Measurements from ENCODE around the gene PHTF1.

PHTF1 gene

GRCh38 chr1:113792471-113792870 is 33.2 kb upstream of the PHTF1 start:
- TF ChIP-seq, protein P1, sequence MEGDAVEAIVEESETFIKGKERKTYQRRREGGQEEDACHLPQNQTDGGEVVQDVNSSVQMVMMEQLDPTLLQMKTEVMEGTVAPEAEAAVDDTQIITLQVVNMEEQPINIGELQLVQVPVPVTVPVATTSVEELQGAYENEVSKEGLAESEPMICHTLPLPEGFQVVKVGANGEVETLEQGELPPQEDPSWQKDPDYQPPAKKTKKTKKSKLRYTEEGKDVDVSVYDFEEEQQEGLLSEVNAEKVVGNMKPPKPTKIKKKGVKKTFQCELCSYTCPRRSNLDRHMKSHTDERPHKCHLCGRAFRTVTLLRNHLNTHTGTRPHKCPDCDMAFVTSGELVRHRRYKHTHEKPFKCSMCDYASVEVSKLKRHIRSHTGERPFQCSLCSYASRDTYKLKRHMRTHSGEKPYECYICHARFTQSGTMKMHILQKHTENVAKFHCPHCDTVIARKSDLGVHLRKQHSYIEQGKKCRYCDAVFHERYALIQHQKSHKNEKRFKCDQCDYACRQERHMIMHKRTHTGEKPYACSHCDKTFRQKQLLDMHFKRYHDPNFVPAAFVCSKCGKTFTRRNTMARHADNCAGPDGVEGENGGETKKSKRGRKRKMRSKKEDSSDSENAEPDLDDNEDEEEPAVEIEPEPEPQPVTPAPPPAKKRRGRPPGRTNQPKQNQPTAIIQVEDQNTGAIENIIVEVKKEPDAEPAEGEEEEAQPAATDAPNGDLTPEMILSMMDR (IDR thresholded peaks at IDR 0.05; ENCODE audit: low read depth, low read length, missing control alignments): no peak
- no peak for DNase-seq
- Histone ChIP-seq H3K27ac (no peak overlapping the region), H3K4me3 (ENCODE audit: low read depth, low read length) (no peak overlapping the region), H3K27me3 (replicated peaks) (no peaks in the 10 kb centered on the region), H3K36me3 (replicated peaks) (peaks cover 7% of the 10 kb centered on the region)
- in situ Hi-C loops (cut with HindIII; ENCODE audit: low pct_ligation_motif_present, low sequenced_read_pairs): no loop called here

GRCh38 chr1:113788802-113789201 is 29.5 kb upstream of the PHTF1 start:
- TF ChIP-seq, protein P1 (IDR thresholded peaks at IDR 0.05; ENCODE audit: low read depth, low read length, missing control alignments): no peak
- in situ Hi-C loops (cut with HindIII; ENCODE audit: low pct_ligation_motif_present, low sequenced_read_pairs): no loop called here
- Histone ChIP-seq H3K4me3 (ENCODE audit: low read depth, low read length) (no peak overlapping the region), H3K36me3 (replicated peaks) (peaks cover 2% of the 10 kb centered on the region), H3K27ac (no peak overlapping the region), H3K27me3 (replicated peaks) (no peaks in the 10 kb centered on the region)
- DNase-seq: no peak

GRCh38 chr1:113787663-113788062 is 28.4 kb upstream of the PHTF1 start:
- peaks cover 2% of the 10 kb centered on the region for H3K36me3 ChIP-seq (replicated peaks)
- in situ Hi-C loops (cut with HindIII; ENCODE audit: low pct_ligation_motif_present, low sequenced_read_pairs): no loop called here
- no peak overlapping the region for H3K4me3 ChIP-seq (ENCODE audit: low read depth, low read length)
- no peaks in the 10 kb centered on the region for H3K27me3 ChIP-seq (replicated peaks)
- H3K27ac ChIP-seq: no peak overlapping the region
- DNase-seq: no peak
- TF ChIP-seq, protein P1 (IDR thresholded peaks at IDR 0.05; ENCODE audit: low read depth, low read length, missing control alignments): no peak

- no peak for DNase-seq
- TF ChIP-seq, protein P1 (IDR thresholded peaks at IDR 0.05; ENCODE audit: low read depth, low read length, missing control alignments): no peak
- Histone ChIP-seq H3K4me3 (ENCODE audit: low read depth, low read length) (no peak overlapping the region), H3K27ac (no peak overlapping the region), H3K27me3 (replicated peaks) (no peaks in the 10 kb centered on the region), H3K36me3 (replicated peaks) (no peaks in the 10 kb centered on the region)
- in situ Hi-C loops (cut with HindIII; ENCODE audit: low pct_ligation_motif_present, low sequenced_read_pairs): no loop called here
These were observed 26.8 kb upstream of the PHTF1 start for GRCh38 chr1:113786069-113786468.

- H3K36me3 ChIP-seq (replicated peaks): no peaks in the 10 kb centered on the region
- TF ChIP-seq, protein P1 (IDR thresholded peaks at IDR 0.05; ENCODE audit: low read depth, low read length, missing control alignments): no peak
- no peak overlapping the region for H3K27ac ChIP-seq
- no peak overlapping the region for H3K4me3 ChIP-seq (ENCODE audit: low read depth, low read length)
- no peaks in the 10 kb centered on the region for H3K27me3 ChIP-seq (replicated peaks)
- in situ Hi-C loops (cut with HindIII; ENCODE audit: low pct_ligation_motif_present, low sequenced_read_pairs): no loop called here
- DNase-seq: no peak
These were observed 25.0 kb upstream of the PHTF1 start for GRCh38 chr1:113784104-113784779.
